Natural killer cell (primary cell): Measurements from ENCODE around the gene IPO13. TPM values are rescaled to one million over a fixed set of nuclear protein-coding genes. Genes with fewer than 3 reads are reported as not detected.

Experiments used
- ATAC-seq, 3 donors: fragments of 150-1000 bp in 2 of 3; fragments of 200-7000 bp in 1 of 3; cut with Tn5 transposase; 1 replicate in 1 of 3; 2 replicates in 2 of 3; pipeline ENCODE4 v1.10.0; 2021; ENCODE audit warnings: mild to moderate bottlenecking in 2 of 3, moderate library complexity in 2 of 3
- DNase-seq, 2 donors: peaks; one replicate each; pipeline versions ENCODE4 v3.0.0 to v3.0.0-alpha.2; 2013 to 2021; ENCODE audit warnings: mixed read lengths in 1 of 2
- H3K27ac ChIP-seq: one replicate; pipeline ENCODE4 v1.5.1; 2013; ENCODE audit warnings: mild to moderate bottlenecking, low read length
- H3K27me3 ChIP-seq: one replicate; pipeline ENCODE4 v1.6.1; 2013; ENCODE audit warnings: low read length; ENCODE audit not compliant: control insufficient read depth, insufficient read depth
- H3K36me3 ChIP-seq: one replicate; pipeline ENCODE4 v1.6.1; 2013; ENCODE audit warnings: low read length; ENCODE audit not compliant: control insufficient read depth, insufficient read depth
- H3K4me1 ChIP-seq: one replicate; pipeline ENCODE4 v1.6.1; 2013; ENCODE audit warnings: low read length; ENCODE audit not compliant: control insufficient read depth, insufficient read depth
- H3K4me3 ChIP-seq: one replicate; pipeline ENCODE4 v1.5.1; 2013; ENCODE audit warnings: low read length
- H3K9me3 ChIP-seq: one replicate; pipeline ENCODE4 v1.6.1; 2013; ENCODE audit warnings: low read length; ENCODE audit not compliant: control insufficient read depth, insufficient read depth
- H3K27ac Mint-ChIP-seq, 2 donors: one replicate each; pipeline ENCODE4 v1.8.0; 2022; ENCODE audit warnings: mild to moderate bottlenecking in 2 of 2, mixed read lengths in 2 of 2, moderate library complexity in 1 of 2
- H3K27me3 Mint-ChIP-seq, 2 donors: one replicate each; pipeline ENCODE4 v1.8.0; 2022; ENCODE audit warnings: low read depth in 2 of 2, mixed read lengths in 2 of 2
- H3K36me3 Mint-ChIP-seq: one replicate; pipeline ENCODE4 v1.8.0; 2022; ENCODE audit warnings: mixed read lengths
- H3K4me1 Mint-ChIP-seq, 2 donors: one replicate each; pipeline ENCODE4 v1.8.0; 2022; ENCODE audit warnings: mixed read lengths in 2 of 2
- H3K4me3 Mint-ChIP-seq: one replicate; pipeline ENCODE4 v1.8.0; 2022; ENCODE audit warnings: mild to moderate bottlenecking, moderate library complexity, mixed read lengths
- H3K9me3 Mint-ChIP-seq, 2 donors: one replicate each; pipeline ENCODE4 v1.8.0; 2022; ENCODE audit warnings: mixed read lengths in 2 of 2
- WGBS: methylation state at CpG from one replicate; pipeline ENCODE4 v1.1.7; 2013; ENCODE audit warnings: missing lambda C conversion rate; ENCODE audit not compliant: insufficient coverage; 5-methylcytosine and 5-hydroxymethylcytosine counted together
- intact Hi-C: fragments of 100-400 bp; cut with micrococcal nuclease; formaldehyde crosslinking; loops from one replicate; pipeline ENCODE4 v1.14.2; 2022
- total RNA-seq, 4 donors: library from RNA; stranded (reverse); fragments of 120-200 nt in 1 of 4; gene quantifications; one replicate each; pipeline versions ENCODE4 v1.2.3 to v1.2.4, GENCODE V29; 2013 to 2022
- TF ChIP-seq, protein P1 (sequence below): fragments of 200-600 bp; IDR thresholded peaks from one replicate; pipeline ENCODE4 v1.8.0; 2022; ENCODE audit warnings: antibody characterized with exemption

IPO13 gene
- total RNA-seq, 3 donors from 2014 or later (not counting 1 experiment from before 2014, with no cell fraction given): 18.1 to 22.7 (median 18.4) TPM

DNA sequence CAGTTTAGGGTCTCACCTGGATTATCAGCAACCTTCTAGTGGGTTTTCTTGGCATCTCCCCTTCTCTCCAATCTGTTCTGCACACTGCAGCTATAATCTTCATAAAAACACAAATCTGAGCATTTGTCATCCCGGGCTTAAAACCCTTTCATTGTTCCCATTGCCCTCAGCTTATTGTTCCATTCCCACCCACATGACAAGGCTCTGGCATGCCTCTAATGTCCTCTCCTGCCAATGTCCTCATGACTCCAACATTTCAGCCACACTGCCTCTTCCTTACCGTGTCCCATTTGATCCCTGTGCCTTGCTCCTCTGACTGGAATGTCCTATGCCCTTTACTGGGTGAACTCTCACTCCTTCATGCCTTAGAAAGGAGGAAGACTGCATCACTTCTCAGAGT is 15.6 kb downstream of the IPO13 start:
- no peaks in the 10 kb centered on the region for H3K27me3 ChIP-seq
- DNase-seq (no peak), ATAC-seq (no peak)
- no peak overlapping the region for H3K27ac ChIP-seq
- 98% methylated on average over 2 of the region's 2 CpGs for WGBS
- Mint-ChIP-seq H3K36me3 (no peaks in the 10 kb centered on the region), H3K9me3 (no peaks in the 10 kb centered on the region), H3K27ac (no peak overlapping the region), H3K4me3 (no peak overlapping the region), H3K27me3 (no peaks in the 10 kb centered on the region), H3K4me1 (no peaks in the 10 kb centered on the region)
- H3K4me1 ChIP-seq: no peaks in the 10 kb centered on the region
- peaks cover 22% of the 10 kb centered on the region for H3K36me3 ChIP-seq
- H3K4me3 ChIP-seq: no peak overlapping the region
- TF ChIP-seq, protein P1, sequence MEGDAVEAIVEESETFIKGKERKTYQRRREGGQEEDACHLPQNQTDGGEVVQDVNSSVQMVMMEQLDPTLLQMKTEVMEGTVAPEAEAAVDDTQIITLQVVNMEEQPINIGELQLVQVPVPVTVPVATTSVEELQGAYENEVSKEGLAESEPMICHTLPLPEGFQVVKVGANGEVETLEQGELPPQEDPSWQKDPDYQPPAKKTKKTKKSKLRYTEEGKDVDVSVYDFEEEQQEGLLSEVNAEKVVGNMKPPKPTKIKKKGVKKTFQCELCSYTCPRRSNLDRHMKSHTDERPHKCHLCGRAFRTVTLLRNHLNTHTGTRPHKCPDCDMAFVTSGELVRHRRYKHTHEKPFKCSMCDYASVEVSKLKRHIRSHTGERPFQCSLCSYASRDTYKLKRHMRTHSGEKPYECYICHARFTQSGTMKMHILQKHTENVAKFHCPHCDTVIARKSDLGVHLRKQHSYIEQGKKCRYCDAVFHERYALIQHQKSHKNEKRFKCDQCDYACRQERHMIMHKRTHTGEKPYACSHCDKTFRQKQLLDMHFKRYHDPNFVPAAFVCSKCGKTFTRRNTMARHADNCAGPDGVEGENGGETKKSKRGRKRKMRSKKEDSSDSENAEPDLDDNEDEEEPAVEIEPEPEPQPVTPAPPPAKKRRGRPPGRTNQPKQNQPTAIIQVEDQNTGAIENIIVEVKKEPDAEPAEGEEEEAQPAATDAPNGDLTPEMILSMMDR: no peak
- H3K9me3 ChIP-seq: no peaks in the 10 kb centered on the region
- intact Hi-C loops: no loop called here

DNA sequence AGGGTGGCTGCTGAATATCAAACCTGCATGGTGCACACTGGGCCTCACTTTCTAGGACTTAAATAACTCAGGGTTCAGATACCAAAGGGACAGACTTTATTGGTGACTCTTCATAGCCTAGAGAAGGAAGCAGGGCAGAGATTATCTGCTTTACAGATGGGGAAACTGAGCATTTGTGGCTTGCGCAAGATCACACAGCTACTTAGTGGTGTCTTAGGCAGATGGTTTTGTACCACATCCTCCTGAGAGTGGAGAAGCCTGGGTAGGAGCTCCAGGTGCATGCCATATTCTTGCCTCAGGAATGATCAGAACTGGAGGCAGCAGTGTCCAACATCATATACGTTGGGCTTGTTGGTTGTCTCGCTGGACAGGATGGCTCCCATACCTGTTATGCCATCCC is 16.3 kb downstream of the IPO13 start:
- Histone ChIP-seq H3K9me3 (no peaks in the 10 kb centered on the region), H3K27me3 (no peaks in the 10 kb centered on the region), H3K4me1 (no peaks in the 10 kb centered on the region), H3K4me3 (no peak overlapping the region), H3K27ac (no peak overlapping the region), H3K36me3 (peaks cover 16% of the 10 kb centered on the region)
- Mint-ChIP-seq H3K9me3 (no peaks in the 10 kb centered on the region), H3K27ac (no peak overlapping the region), H3K4me3 (no peak overlapping the region), H3K27me3 (no peaks in the 10 kb centered on the region), H3K36me3 (no peaks in the 10 kb centered on the region), H3K4me1 (no peaks in the 10 kb centered on the region)
- intact Hi-C loops: no loop called here
- WGBS: 94% methylated on average over 3 of the region's 3 CpGs
- TF ChIP-seq, protein P1: no peak
- DNase-seq: no peak
- ATAC-seq: no peak

DNA sequence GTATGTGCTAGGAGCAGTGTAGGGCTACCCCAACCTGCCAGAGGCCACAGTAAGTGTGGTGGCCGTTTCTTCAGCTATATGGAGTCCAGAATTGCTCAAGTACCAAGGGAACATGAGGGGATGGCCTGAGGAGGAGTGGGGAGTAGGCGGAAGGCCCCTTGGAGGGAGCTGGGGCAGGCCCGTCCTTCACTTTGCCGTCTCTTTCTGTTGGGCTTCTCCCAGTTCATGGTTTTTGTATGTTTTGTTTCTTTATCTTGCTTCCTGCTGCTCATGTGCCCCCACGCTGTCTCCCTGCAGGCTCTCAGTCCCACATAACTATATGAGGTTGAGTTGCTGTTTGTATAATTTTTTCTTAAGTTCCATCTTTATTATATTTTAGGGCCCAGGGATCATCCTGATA is 17.1 kb downstream of the IPO13 start:
- no peak overlapping the region for H3K27ac ChIP-seq
- intact Hi-C loops: no loop called here
- H3K4me1 ChIP-seq: no peaks in the 10 kb centered on the region
- H3K36me3 Mint-ChIP-seq: no peaks in the 10 kb centered on the region
- H3K4me3 ChIP-seq: no peak overlapping the region
- H3K9me3 ChIP-seq: no peaks in the 10 kb centered on the region
- H3K36me3 ChIP-seq: peaks cover 12% of the 10 kb centered on the region
- TF ChIP-seq, protein P1: no peak
- no peaks in the 10 kb centered on the region for H3K9me3 Mint-ChIP-seq
- H3K27ac Mint-ChIP-seq: no peak overlapping the region
- WGBS: 92% methylated on average over 4 of the region's 5 CpGs
- DNase-seq: no peak
- ATAC-seq: no peak
- no peaks in the 10 kb centered on the region for H3K27me3 Mint-ChIP-seq
- H3K4me3 Mint-ChIP-seq: no peak overlapping the region
- no peaks in the 10 kb centered on the region for H3K27me3 ChIP-seq
- no peaks in the 10 kb centered on the region for H3K4me1 Mint-ChIP-seq

DNA sequence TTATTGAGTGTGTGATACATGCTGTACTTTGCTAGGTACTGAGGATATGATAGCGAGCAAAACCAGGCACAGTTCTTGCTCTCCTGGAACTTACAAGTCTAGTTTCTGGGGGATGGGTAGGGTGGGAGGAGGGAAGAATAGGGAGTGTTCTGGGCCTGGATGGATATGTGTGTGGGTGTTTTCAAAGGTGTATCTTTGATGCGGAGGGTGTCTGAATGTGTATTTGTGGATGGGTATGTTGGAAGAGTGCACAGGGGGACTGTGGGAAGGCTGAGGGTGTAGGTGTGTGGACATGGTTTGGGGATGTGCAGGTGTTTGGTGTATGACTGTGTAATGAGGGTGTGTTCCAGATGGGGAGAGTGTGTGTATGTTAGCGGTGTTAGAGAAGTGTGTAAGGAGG is 18.6 kb downstream of the IPO13 start:
- TF ChIP-seq, protein P1: no peak
- H3K9me3 Mint-ChIP-seq: no peaks in the 10 kb centered on the region
- H3K27ac Mint-ChIP-seq: no peak overlapping the region
- H3K4me1 Mint-ChIP-seq: peaks cover 11 to 13% of the 10 kb centered on the region in 2 donors
- H3K4me3 Mint-ChIP-seq: no peak overlapping the region
- no peaks in the 10 kb centered on the region for H3K27me3 ChIP-seq
- WGBS: 96% methylated on average over 3 of the region's 3 CpGs
- H3K27ac ChIP-seq: no peak overlapping the region
- intact Hi-C loops: no loop called here
- no peak overlapping the region for H3K4me3 ChIP-seq
- peaks cover 10% of the 10 kb centered on the region for H3K4me1 ChIP-seq
- H3K36me3 Mint-ChIP-seq: no peaks in the 10 kb centered on the region
- H3K27me3 Mint-ChIP-seq: no peaks in the 10 kb centered on the region
- DNase-seq: no peak
- ATAC-seq: no peak
- H3K36me3 ChIP-seq: peaks cover 9% of the 10 kb centered on the region
- no peaks in the 10 kb centered on the region for H3K9me3 ChIP-seq
